Adrenal gland (tissue), 12 donors: ENCODE measurements around the gene TARS3. TPM values are rescaled to one million over a fixed set of nuclear protein-coding genes. Genes with fewer than 3 reads are reported as not detected.

Experiments used
- DNase-seq, 7 donors: peaks; one replicate each; pipeline ENCODE4 v3.0.0-alpha.2; 2019 to 2020
- H3K27ac ChIP-seq, 5 donors: fragments of 200-600 bp; sonication (generic) in 4 of 5; 1 replicate in 3 of 5; 2 replicates in 2 of 5; pipeline versions ENCODE4 v1.5.1 to v1.8.0; 2016 to 2020; ENCODE audit warnings: mild to moderate bottlenecking in 1 of 5
- H3K27me3 ChIP-seq: fragments of 200-600 bp; 2 replicates; pipeline ENCODE4 v1.8.0; 2021
- H3K36me3 ChIP-seq, 2 donors: fragments of 200-600 bp; replicated peaks in 1 of 2; 1 replicate in 1 of 2; 2 replicates in 1 of 2; pipeline versions ENCODE4 v1.5.1 to v1.8.0; 2018 to 2022
- H3K4me1 ChIP-seq, 2 donors: fragments of 200-600 bp; replicated peaks in 1 of 2; 1 replicate in 1 of 2; 2 replicates in 1 of 2; pipeline versions ENCODE4 v1.5.1 to v1.8.0; 2018 to 2021
- H3K4me3 ChIP-seq, 4 donors: fragments of 200-600 bp; sonication (generic) in 3 of 4; one replicate each; pipeline ENCODE4 v1.5.1; 2016 to 2018
- H3K9me3 ChIP-seq, 3 donors: fragments of 200-600 bp; sonication (generic) in 1 of 3; replicated peaks in 1 of 3; 1 replicate in 2 of 3; 2 replicates in 1 of 3; pipeline versions ENCODE4 v1.5.1 to v1.8.0; 2016 to 2021
- CTCF ChIP-seq, 6 experiments: fragments of 450-650 bp in 4 of 6; fragments of 200-600 bp in 2 of 6; sonication (generic) in 1 of 6; IDR thresholded peaks; 1 replicate in 5 of 6; 2 replicates in 1 of 6; pipeline versions ENCODE4 v1.5.1 to v1.8.0; 2016 to 2021; ENCODE audit warnings: antibody characterized with exemption in 6 of 6, mild to moderate bottlenecking in 2 of 6, moderate library complexity in 1 of 6
- POLR2A ChIP-seq, 2 donors: fragments of 450-650 bp; IDR thresholded peaks; one replicate each; pipeline ENCODE4 v1.6.1; 2017; ENCODE audit warnings: antibody characterized with exemption in 2 of 2, mild to moderate bottlenecking in 2 of 2, moderate library complexity in 1 of 2
- WGBS, 4 donors: extraction: QIAGEN DNeasy Blood & Tissue Kit in 2 of 4; methylation state at CpG; one replicate each; pipeline versions ENCODE4 v1.1.5 to v1.1.7; 2013 to 2017; 5-methylcytosine and 5-hydroxymethylcytosine counted together
- intact Hi-C, 2 donors: fragments of 100-400 bp; cut with DNase I; formaldehyde crosslinking; loops; one replicate each; pipeline versions ENCODE4 v1.14.1 to v1.15.0; 2022 to 2023
- polyA plus RNA-seq, 3 donors: library from polyadenylated mRNA; stranded (reverse); fragments of 200-250 nt in 2 of 3; fragments of 350-450 nt in 1 of 3; fragmentation: Illumina TruSeq in 1 of 3; extraction: RNeasy Lipid Tissue Mini Kit (QIAGEN cat#74804) in 1 of 3; gene quantifications; one replicate each; pipeline ENCODE4 v1.2.3, GENCODE V29; 2013 to 2014
- small RNA-seq, 2 donors: library from RNA; depleted of rRNA; stranded (forward); fragments of <200 nt; gene quantifications; one replicate each; pipeline ENCODE3, GENCODE V24; 2016
- total RNA-seq, 9 donors: library from RNA; depleted of rRNA in 4 of 9; stranded (reverse); fragments of >200 nt in 4 of 9; fragments of 120-200 nt in 1 of 9; fragmentation: NEBNext Ultra II Directional in 1 of 9; extraction: Animal tissue kit (Norgen Biotek cat#: 25700) in 1 of 9; gene quantifications; one replicate each; pipeline versions ENCODE4 v1.1.0 to v1.2.4, GENCODE V29; 2013 to 2023
- donor health status: healthy with polysubstance abuse.
- donor health status: Bipolar disorder and iron deficiency.
- donor health status: DM: yes; HTN: yes; CAD: no.
- donor health status: DM: no; HTN: no; CAD: no.
- donor health status: DM: no; HTN: no; CAD: no.
- donor health status: DM: yes; HTN: yes; CAD: no.

TARS3 gene
- total and polyA plus RNA-seq, 12 donors: 4.8 to 28.5 (median 14.1) TPM

DNA sequence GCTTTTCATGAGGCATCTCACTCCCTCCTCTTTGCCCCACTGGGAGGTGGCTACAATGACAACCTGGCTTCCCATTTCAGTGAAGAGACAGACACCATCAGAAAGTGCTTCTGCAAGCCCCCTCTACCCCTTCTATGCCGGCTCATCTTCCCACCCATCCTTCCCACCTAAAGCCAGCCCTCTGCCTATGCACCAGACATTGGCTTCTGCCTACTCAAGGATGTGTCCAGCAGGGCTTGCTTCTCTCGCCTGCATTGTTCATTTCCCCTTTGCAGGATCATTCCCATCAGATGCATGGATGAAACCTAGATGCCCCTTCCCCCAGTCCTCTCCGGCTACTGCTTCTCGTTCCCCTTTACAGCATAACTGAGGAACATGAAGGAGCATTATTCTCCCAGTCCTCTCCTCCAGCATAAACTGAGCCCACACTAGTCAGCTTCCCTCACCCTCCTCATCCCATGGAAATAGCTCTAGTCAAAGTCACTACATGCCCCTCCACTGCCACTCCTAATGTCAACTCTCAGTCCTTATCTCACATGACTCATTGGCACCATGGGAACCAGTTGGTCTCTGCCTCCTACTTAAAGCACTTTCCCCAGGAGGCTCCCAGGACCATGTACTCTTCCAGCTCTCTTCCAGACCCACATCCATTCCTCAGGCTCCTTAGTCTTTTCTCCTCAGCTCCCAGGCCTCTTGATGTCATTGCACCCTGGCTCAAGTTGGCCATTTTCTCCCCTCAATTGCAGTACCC is 120.0 kb downstream of the TARS3 start:
- no peak for DNase-seq
- no peak for TF ChIP-seq CTCF (IDR thresholded peaks at IDR 0.05)
- no peak for TF ChIP-seq POLR2A (IDR thresholded peaks at IDR 0.05)
- no peaks in the 10 kb centered on the region for H3K36me3 ChIP-seq

More for the DNA sequence above, 120.0 kb downstream of the TARS3 start:
- H3K4me3 ChIP-seq: no peak overlapping the region
- H3K27ac ChIP-seq: no peak overlapping the region
- intact Hi-C loops: no loop called here
- no peaks in the 10 kb centered on the region for H3K9me3 ChIP-seq
- 84 to 88% (median 86%) methylated on average over 4 of the region's 4 CpGs for WGBS, 4 donors
- no peaks in the 10 kb centered on the region for H3K4me1 ChIP-seq
- peaks cover 8% of the 10 kb centered on the region for H3K27me3 ChIP-seq

Small RNAs within 50 kb of the gene (small RNA-seq; reads per million reads assigned to genes)
- gene RN7SL209P (0 reads per million in 2 donors), gene RNU6-807P (0 reads per million in 2 donors)

Other genes with a start within 250 kb of the TARS3 start
- 10 to 100 TPM in 4 of 9 donors, 1 to 10 TPM in 5; 2.4 to 53.0 (median 8.3) TPM for gene PCSK6, start 234.8 kb downstream of the TARS3 start, total RNA-seq
- gene PCSK6, start 234.8 kb downstream of the TARS3 start, polyA plus RNA-seq: 1 to 10 TPM in 2 of 3 donors, under 1 TPM in 1; 0.88 to 2.8 (median 2.0) TPM
- 10 to 100 TPM; 18.4 to 75.4 (median 49.4) TPM for gene TM2D3, start 72.1 kb downstream of the TARS3 start, total RNA-seq
- gene TM2D3, start 72.1 kb downstream of the TARS3 start, polyA plus RNA-seq: 10 to 100 TPM; 34.3 to 42.7 (median 34.6) TPM
- gene OR4F6, start 79.0 kb upstream of the TARS3 start, total RNA-seq: not detected
- gene OR4F6, start 79.0 kb upstream of the TARS3 start, polyA plus RNA-seq: not detected
- not detected for gene OR4F15, start 87.7 kb upstream of the TARS3 start, total RNA-seq
- not detected for gene OR4F15, start 87.7 kb upstream of the TARS3 start, polyA plus RNA-seq